OCI-LY3 (cell line): ENCODE results near the gene MAPK14.

Experiments
- CTCF ChIP-seq: fragments of 200-600, 300-600 bp; sonication (generic); IDR thresholded peaks from 2 replicates; pipeline ENCODE4 v1.5.1; 2014; ENCODE audit warnings: antibody characterized with exemption, low read length, low read depth
- EZH2phosphoT487 ChIP-seq: fragments of 200-600 bp; shearing (Covaris generic); IDR thresholded peaks from 2 replicates; pipeline ENCODE4 v1.6.1; 2018; ENCODE audit warnings: antibody characterized with exemption, mixed run types, low read depth

GRCh38 chr6:36025932-36026327, 1.7 kb upstream of the MAPK14 start:
- no peak for TF ChIP-seq CTCF
- no peak for TF ChIP-seq EZH2phosphoT487
